HG02588 (cell line): ENCODE results near the gene PPP1R14B.

ENCODE experiments used
- ATAC-seq: cut with Tn5 transposase; IDR thresholded peaks from one replicate; pipeline ENCODE4 v1.9.1; 2021; ENCODE audit warnings: mild to moderate bottlenecking, moderate library complexity; ENCODE audit not compliant: unreplicated experiment

Gene PPP1R14B

DNA sequence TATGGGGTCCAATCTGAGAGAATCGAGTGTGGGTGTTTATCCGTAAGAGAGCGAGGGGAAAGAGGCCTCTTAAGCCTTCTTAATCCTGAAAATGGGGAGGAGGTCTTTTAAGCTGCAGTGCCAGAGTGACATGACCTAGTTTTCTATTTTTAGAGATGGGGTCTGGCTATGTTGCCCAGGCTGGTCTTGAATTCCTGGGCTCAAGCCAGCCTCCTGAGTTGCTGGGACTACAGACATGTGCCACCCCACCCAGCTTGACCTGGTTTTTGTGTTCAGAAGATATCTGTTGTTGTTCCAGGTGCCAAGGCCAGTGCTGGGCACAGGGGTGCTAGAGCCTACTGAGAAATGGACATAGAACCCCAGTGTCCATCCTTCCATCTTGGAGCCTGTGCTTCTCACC lies 36.3 kb upstream of the PPP1R14B start:
- ATAC-seq = no peak

DNA sequence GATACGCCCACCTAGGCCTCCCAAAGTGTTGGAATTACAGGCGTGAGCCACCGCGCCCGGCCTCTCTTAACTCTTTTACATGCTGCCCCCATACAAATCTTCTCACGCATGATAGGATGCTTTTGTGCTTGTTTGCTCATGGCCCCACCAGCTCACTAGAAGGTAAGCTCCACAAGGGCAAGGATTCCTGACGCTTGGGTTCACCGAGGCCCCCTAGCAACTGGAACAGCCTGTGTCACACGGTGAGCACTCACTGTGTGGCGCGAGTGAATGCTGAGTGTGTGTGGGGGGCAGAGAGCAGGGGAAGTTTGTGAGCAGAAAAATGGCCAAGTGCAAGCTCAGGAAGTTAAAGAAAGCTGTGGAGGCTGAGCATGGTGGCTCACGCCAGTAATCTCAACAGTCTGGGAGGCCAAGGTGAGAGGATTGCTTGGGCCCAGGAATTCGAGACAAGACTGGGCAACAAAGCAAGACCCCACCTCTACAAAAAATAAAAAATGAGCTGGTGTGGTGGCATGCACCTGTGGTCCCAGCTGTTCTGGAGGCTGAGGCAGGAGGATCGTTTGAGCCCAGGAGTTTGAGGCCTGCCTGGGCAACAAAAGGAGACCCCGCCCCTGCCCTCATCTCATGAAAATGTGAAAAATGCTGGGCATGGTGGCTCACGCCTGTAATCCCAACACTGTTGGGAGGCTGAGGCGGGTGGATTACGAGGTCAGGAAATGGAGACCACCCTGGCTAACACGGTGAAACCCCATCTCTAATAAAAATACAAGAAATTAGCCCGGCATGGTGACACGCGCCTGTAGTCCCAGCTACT lies 35.4 kb upstream of the PPP1R14B start:
- ATAC-seq = no peak

DNA sequence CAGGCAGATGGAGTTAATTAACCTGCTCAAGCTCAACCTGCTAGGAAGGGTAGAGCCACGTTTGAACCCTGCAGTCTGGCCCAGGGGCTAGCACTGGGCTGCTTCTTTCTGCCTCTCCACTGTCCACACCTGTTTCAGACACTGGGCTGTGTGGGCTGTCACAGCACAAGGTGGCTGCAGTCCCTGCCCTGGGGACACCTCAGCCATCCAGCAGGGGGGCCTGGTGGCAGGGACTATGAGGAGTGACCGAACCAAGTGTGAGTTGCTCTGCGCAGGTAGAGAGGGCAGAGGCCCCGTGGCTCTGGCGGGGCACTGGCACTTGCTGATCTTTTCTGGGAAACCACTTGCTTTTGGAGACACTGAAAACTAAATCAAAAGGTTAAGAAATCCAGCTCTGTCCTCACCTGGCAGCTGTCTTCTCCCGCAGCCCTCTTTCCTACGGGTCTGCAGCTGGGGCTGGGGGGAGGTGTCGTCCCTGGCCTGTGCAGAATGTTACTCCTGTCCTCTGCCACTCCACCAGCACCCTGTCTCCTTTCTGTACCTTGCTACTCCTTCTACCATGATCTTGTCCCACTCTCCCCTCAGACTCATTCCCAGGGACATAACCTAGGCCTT lies 31.9 kb upstream of the PPP1R14B start:
- no peak for ATAC-seq

DNA sequence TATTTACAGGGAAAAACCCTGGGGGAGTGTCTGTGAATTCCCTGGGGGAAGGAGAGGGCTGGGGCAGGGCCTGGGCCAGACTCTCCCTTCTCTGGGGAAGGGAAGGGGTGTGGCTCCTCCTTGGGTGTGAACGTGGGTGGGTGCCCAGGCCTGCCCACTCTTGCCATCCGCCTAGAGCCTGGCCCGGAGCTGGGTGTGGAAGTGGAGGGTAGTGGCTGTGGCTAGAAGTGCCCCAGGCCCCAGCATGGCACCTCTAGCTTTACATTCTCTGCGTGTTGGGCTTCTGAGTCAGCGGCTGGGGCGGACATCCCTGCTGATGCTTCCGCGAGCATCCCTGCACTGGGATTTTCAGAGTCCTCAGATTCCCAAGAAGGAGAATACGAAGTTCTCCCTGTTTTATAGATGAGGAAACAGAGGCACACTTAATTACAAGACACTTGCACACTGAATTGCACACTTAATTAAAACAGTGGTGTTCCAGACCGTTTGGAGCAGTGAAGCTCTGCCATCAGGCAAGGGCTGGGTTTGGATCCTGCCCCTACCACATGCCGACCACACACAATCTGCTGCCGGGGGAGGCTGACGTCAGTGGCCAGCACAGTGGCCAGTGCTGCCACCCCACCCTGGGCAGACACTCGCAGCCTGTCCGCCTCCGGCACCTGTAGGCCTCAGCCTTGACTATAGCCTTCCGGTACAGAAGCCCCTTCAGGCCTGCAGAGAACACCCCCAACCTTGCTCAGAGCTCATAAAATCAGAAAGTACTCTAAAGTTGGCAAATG lies 30.1 kb upstream of the PPP1R14B start:
- no peak for ATAC-seq

DNA sequence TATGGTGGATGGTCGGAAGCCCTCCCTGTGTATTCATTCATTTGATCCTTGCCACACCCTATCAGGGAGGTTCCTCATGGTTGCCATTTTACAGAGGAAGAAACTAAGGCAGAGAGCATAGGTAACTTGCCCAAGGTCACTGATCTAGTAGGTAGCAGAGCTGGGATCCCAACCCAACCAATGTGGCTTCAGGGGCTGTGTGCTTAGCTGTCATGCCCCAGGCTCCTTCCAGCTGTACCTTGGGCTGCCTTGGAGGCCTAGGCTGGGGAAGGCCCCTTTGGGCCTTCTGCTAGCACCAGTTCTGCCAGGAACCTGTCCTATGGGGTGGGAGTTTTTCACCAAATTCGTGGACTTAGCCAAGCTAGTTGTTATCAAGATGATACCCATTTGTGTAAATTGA lies 29.1 kb upstream of the PPP1R14B start:
- no peak for ATAC-seq

DNA sequence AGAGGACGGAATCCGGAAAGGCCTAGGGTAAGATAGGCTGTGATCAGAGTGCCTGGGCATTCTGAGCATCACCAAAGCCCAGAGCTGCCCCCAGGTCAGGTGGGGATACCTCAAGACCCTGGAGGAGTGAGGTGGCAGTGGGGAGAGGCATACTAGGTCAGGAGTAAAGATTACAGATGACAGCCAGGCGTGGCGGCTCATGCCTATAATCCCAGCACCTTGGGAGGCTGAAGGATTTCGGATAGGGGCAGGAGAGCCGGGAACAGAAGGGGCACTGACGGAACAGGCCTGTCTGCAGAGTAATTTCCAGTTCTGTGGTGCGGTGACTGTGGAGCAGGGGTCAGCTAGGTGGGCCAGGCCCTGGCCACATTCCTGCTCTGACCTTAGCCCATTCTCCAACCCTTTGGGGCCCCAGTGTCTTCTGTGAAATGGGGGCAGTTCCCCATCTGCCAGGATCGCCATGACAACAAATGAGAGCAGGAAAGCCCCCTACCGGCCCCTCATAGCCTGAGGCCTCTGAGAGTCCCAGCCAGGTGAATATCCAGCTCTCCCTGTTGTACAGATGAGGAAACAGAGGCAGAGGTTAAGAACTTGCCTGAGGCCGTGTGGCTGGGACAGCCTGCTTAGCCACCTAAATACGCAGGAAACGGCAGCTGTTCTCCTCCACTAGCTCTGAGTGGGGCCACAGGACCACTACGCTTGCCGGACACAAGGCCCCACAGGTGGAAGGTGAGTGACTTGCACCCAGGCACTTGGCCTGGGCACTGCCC lies 28.5 kb upstream of the PPP1R14B start:
- ATAC-seq = no peak

DNA sequence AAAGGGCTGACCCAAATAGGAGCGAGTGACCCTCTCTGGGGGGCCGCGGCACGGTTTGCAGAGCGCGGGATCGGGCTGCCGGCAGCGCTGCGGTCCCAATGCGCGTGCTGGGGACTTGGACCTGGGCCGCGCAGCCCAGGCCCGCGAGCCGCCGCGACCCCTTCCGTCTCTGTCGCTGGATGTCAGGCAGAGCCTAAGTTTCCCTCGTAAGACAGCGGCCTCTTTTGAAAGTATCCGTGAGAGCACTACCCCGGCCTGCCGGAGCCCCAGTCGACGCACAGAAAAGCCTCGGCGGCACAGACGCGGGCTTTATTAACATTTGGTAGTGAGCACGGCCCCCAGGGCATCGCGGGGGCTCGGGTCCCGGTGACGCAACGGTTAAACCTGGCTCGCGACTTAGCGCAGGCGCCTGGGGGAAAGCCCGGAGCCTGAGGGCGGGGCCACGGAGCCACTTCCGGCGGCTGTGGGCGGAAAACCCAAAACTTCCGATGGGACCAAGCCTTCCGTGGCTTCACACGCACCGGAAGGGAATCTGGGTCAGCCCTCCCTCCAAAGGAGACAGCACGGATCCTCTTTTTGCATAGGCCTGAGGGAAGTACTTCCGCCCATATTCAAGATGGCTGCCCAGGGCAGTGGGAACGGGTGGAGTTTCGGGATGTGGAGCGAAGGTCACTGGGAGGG lies 22.9 kb upstream of the PPP1R14B start:
- peak; percentile 62 for ATAC-seq

DNA sequence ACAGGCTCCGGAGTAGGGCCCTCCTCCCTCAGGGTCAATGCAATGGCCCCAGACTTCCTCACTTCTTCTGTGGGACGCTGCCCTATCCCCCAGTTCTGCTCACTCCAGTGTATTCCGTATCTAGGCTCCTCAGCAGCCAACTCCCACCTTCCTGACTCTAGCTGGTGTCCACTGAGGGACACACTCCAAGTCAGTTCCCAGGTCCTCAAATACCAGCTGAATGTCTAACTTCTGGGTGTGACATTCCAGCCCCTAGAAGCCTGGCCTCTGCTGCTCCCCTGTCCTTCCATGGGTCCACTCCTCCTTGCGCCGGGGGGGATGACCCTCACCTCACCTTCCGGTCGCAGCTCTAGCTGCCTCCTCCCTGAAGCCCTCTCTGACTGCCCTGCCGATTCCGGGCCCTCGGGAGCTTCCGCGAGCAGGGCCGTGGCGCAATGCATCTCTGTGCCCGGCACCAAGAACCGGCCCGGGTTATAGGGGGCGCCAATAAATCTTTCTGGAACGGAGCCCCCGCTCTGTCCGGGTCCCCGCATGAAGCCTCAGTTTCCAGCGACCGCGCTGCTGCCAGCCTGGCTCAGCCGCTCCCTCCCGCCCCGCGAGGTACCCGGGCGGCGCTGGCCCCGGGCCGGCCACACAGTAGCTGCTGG lies 22.3 kb upstream of the PPP1R14B start:
- peak; percentile 13 for ATAC-seq

DNA sequence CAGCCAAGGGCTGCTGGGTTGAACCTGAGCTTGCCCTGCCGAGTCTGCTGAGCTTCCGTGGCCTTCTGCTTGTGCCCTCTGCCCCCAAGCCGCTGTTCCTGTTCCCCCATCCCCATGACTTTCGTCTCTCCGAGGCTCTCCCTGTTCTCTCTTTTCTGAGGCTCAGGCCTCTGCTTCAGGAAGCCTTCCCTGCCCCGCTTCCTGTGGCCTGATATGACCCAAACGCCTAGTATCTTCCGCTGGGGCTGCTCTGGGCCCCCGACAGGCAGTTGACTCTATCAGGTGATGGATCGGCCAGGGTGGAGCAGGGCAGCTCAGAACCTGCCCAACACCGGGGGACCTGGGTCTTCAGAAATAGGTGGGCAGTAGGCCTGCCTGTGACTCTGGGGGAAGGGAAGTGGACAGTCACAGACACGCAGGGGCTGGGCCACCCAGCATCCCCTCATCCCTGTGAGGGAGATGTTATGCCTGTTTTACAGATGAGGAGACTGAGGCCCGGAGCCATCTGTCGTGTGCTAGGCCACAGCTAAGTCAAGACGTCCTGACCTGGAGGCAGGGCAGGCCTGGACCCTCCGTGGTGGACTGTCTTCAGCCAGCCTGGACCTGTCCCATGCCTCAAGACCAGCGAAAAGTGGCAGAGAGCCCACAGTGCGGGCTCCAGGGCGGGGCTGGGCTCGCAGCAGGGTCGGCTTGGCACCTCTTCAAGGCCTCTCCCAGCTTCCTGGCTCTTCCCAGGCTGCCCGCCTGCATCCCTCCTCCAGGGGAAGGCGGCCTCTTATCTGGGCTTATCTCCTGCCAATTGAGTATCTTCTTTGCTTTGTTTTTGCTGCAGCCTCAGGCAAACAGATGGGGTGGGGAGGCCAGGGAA lies 21.5 kb upstream of the PPP1R14B start:
- no peak for ATAC-seq

DNA sequence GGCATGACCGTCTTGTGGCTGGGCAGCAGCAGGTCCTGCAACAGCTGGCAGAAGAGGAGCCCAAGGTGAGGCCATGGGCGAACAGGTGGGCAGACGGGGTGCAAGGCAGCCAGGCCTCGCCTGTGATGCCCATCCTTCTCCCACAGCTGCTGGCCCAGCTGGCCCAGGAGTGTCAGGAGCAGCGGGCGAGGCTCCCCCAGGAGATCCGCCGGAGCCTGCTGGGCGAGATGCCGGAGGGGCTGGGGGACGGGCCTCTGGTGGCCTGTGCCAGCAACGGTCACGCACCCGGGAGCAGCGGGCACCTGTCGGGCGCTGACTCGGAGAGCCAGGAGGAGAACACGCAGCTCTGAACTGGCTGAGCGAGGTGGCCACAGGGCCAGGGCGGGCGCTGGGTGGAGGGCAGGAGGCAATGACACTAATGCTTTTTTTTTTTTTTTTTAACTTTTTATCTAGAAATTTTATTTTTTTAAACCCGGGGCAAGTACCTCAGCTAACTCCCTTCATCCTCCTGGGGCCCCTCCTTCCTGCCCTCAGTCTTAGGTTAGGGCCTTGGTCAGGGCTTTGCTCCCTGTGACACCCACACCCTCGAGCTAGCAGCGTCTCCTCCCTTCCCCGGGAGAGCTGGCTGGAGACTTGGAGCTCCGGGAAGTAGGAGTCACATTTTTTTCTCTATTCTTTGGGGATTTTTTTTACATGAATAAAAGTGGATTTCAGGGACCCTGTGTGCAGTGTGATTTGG lies 20.6 kb upstream of the PPP1R14B start:
- no peak for ATAC-seq

DNA sequence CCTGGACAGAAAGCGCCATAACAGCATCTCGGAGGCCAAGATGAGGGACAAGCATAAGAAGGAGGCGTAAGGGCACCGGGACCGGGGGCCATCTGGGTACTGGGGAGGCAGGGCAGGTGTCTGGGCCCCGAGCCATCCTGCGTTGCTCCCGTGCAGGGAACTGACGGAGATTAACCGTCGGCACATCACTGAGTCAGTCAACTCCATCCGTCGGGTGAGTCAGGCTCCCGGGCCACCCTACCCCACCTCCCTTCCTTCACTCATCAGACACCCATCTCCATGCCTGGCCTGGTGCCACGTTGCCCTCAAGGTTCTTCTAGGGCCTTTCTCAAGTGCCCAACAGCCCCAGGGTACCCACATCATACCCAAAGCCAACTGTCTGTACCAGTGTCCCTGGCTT lies 19.6 kb upstream of the PPP1R14B start:
- ATAC-seq = no peak

DNA sequence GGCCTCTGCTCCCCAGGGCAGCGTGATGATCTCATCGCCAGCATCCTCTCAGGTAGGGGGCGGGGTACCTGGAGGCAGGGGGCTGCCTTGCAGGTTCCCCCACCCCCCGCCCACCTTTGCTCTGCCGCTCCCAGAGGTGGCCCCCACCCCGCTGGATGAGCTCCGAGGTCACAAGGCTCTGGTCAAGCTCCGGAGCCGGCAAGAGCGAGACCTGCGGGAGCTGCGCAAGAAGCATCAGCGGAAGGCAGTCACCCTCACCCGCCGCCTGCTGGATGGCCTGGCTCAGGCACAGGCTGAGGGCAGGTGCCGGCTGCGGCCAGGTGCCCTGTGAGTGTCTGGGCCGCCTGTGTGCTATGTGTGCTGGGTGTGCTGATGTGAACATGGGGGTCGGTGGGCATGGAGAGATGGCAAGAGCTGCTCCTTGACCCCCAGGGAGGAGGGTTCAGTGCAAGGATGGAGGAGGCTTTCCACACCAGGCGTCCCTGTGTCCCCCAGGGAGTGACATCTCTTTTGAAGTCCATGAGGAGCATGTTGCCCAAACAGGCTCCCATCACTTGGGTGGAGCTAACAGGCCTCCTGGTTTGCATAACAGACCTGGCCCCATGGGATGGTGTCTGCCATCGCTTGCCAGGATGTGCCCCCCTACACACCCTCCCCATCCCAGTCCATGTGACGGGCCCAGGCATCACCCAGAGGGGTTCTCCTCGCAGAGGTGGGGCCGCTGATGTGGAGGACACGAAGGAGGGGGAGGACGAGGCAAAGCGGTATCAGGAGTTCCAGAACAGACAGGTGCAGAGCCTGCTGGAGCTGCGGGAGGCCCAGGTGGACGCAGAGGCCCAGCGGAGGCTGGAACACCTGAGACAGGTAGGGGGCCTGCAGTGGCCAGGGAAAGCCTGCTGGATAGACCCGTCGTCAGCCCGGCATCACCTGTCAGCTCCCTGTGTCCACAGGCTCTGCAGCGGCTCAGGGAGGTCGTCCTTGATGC lies 18.7 kb upstream of the PPP1R14B start:
- ATAC-seq = no peak

DNA sequence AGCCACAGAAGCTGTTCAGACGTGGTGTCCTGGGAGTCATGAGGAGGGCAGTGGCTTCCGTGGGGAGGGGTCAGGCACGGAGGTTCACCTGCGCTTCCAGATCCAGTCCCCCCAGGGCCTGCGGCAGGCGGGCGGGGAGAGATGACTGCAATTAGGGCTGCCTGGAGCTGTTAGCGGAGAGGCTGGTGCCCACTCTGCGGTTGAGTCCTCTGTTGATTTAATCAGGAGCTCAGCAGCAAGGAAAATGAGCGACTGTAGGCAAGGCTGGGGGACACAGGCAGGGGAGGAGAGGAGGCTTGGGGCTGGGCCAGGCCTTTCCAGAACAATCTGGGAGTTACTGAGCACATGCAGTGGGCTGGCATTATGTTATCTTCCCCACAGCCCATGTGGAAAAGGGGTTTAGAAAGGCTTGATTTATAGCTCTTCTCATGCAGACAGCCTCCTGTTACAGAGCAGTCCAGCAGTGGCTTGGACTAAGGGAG lies 17.7 kb upstream of the PPP1R14B start:
- ATAC-seq = no peak

DNA sequence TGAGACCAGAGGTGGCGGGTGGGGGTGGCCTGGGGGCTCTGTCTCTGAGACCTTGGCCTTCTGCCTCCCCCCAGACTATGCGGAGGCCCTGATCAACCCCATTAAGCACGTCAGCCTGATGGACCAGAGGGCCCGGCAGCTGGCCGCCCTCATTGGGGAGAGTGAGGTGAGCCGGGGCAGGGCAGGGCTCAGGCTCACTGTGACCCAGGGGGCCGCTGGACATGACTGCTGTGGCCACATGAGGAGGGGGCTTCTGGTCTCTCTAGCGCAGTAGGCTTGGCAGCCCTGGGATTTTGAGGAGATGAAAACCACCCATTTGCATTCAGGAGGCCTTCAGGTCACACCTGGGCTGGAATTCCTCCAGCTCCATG lies 17.2 kb upstream of the PPP1R14B start:
- no peak for ATAC-seq

DNA sequence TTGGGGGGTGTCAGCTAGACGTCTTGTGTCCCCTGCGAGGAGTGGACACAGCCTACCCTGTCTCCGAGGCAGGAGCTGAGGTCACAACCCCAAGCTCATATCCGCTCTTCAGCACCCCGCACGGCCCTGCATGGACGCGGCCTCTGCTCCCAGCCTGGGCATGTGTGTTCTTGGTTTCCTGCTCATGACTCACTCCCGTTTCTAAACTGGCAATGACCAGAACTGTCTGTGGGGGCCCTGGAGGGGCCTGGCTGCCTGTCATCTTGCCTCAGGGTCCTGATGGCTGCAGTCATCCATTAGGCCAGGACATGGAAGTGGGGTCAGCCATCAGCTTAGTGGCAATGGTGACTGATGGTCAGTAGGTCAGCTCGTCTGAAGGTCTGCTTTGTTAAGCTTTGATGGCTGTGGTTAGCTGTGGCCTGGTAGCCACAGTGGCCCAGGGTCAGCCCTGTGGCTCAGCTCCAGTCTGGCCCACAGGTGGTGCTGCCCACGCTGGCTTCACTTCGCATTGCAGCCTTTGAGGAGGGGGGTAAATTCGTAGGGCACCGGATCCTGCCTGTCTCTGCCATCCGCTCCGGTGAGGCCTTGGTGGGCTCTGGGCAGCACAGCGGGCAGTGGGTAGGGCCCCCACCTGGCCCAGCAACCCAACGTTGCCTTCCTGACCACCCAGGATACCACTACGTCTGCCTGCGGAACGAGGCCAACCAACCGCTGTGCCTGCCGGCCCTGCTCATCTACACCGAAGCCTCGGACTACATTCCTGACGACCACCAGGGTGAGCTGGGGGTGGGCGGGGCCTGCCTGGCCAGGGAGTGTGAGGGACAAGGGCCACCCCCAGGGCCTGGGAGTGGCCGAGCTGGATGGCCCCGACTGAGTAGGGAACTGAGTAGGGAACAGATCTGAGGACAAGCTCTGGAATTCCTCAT lies 16.5 kb upstream of the PPP1R14B start:
- no peak for ATAC-seq
